RWPE1 (cell line): ENCODE results near the gene DGKE.

Source experiments
- CTCF ChIA-PET: fragments of 350-600 bp; sonication (Branson Sonifier 250); formaldehyde crosslinking; extraction: SDS; loops from one replicate; lab custom pipeline; 2021; lab: Yijun Ruan, JAX
- POLR2A ChIA-PET: fragments of 400-600 bp; formaldehyde crosslinking; extraction: SDS; loops from one replicate; lab custom pipeline; 2020; ENCODE audit warnings: antibody characterized with exemption; ENCODE audit not compliant: low non-redundant PET; lab: Yijun Ruan, JAX
- DNase-seq: peaks from one replicate; pipeline ENCODE4 v3.0.0; 2012; ENCODE audit warnings: low spot score
- H3K27ac ChIP-seq: fragments of 450-650 bp; 2 replicates; pipeline ENCODE4 v1.5.1; 2017
- TF ChIP-seq, protein P1 (sequence below): fragments of 450-650 bp; conservative IDR thresholded peaks from 2 replicates; pipeline ENCODE4 v1.5.1; 2017; ENCODE audit warnings: low read depth, mild to moderate bottlenecking

The DGKE gene

GRCh38 chr17:56793957-56794356 lies 40.0 kb upstream of the DGKE start:
- TF ChIP-seq, protein P1, sequence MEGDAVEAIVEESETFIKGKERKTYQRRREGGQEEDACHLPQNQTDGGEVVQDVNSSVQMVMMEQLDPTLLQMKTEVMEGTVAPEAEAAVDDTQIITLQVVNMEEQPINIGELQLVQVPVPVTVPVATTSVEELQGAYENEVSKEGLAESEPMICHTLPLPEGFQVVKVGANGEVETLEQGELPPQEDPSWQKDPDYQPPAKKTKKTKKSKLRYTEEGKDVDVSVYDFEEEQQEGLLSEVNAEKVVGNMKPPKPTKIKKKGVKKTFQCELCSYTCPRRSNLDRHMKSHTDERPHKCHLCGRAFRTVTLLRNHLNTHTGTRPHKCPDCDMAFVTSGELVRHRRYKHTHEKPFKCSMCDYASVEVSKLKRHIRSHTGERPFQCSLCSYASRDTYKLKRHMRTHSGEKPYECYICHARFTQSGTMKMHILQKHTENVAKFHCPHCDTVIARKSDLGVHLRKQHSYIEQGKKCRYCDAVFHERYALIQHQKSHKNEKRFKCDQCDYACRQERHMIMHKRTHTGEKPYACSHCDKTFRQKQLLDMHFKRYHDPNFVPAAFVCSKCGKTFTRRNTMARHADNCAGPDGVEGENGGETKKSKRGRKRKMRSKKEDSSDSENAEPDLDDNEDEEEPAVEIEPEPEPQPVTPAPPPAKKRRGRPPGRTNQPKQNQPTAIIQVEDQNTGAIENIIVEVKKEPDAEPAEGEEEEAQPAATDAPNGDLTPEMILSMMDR = no peak
- ChIA-PET CTCF (interaction anchor here (0.5 kb wide), 1 partner anchor 202 kb away, joined by 3 read pairs; no protein-coding TSS in a partner anchor), POLR2A (no interaction called here)
- H3K27ac ChIP-seq = no peak overlapping the region
- no peak for DNase-seq

DNA sequence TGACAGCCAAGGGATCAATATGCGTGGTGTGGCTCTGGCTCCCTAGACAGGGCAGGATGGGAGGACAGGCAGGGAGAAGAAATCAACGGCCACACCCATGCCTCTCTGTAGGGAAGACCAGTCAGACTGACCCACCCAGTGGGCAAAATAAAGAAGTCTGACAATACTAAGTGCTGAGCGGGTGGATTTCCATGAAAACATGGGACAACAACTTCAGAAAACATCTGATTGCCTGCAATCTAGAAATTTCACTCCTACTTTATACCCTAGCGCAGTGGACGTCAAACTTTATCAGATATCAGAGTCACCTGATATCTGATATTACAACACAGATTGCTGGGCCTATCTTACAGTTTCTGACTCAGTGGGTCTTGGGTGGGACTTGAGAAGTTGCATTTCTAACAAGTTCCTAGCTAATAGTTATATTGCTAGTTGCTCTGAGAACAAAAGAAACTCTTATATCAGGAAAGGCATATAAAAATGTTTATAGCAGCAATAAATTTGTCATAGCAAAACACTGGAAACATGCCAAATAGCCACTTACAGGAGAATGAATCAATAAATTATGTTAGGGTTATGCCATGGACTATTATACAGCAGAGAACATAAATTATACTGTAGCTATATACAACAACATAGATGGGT lies 38.6 kb upstream of the DGKE start:
- DNase-seq = no peak
- ChIA-PET CTCF (no interaction called here), POLR2A (no interaction called here)
- no peak overlapping the region for H3K27ac ChIP-seq
- TF ChIP-seq, protein P1 = no peak

- DNase-seq = no peak
- TF ChIP-seq, protein P1 = no peak
- POLR2A ChIA-PET = no interaction called here
- H3K27ac ChIP-seq = no peak overlapping the region
- CTCF ChIA-PET = interaction anchor here (1.1 kb wide), 1 partner anchor 16 kb away, joined by 3 read pairs; no protein-coding TSS in a partner anchor
Measured at GRCh38 chr17:56796536-56796935, 37.4 kb upstream of the DGKE start.

- POLR2A ChIA-PET = no interaction called here
- DNase-seq = no peak
- H3K27ac ChIP-seq = no peak overlapping the region
- TF ChIP-seq, protein P1 = no peak
- CTCF ChIA-PET = interaction anchor here (0.6 kb wide), 1 partner anchor 13 kb away, joined by 3 read pairs; no protein-coding TSS in a partner anchor
Measured at GRCh38 chr17:56798916-56799315, 35.0 kb upstream of the DGKE start.

DNA sequence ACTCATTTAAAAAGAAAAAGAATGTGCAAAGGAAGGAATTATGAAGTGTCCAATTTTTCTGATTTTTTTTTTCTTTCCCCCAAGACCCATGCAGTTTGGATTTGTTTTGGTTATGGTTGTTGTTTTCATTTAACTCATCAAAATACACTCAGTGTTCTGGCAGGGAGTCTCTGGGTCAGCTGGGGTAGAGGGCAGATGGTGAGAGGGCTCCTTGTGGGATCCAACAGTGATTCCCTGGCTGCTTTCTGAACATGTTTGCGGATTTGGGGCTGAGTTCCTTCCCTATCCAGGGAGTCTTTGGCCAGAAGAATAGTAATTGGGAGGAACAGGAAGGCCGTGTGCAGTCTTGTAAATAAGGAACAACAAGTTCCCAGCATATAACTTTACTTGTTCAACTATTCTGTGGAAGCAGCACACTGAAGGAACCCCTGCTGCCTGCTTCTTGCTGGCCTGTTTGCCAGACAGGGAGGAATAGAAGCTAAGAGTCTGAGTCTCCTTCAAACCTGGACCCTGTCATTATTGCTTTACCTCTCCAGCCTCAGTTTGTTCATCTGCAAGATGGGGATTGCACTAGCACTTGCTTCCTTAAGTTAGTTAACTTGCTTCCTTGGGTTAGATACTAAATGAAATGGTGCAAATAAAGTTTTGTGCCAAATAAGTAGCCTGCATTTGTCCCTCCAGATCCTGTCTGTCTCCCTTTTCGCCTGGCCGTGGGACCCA lies 32.3 kb upstream of the DGKE start:
- ChIA-PET POLR2A (no interaction called here), CTCF (no interaction called here)
- no peak for DNase-seq

GRCh38 chr17:56803071-56803470 lies 30.9 kb upstream of the DGKE start:
- POLR2A ChIA-PET = no interaction called here

More for the DNA sequence above, 32.3 kb upstream of the DGKE start:
- TF ChIP-seq, protein P1 = no peak
- no peak overlapping the region for H3K27ac ChIP-seq

More at GRCh38 chr17:56803071-56803470, 30.9 kb upstream of the DGKE start:
- TF ChIP-seq, protein P1 = no peak
- H3K27ac ChIP-seq = no peak overlapping the region
- no peak for DNase-seq
- CTCF ChIA-PET = no interaction called here
